GM19328 (cell line): ENCODE data around the gene PCP4L1.
A peak's percentile ranks its signal among the peaks of the same experiment; 100 is the strongest.
"Not testable (repeated sequence)": the region's sequence is repeated elsewhere in the genome, so short reads cannot be mapped to it uniquely, and the experiment has no call there.

Source experiments
- ATAC-seq: cut with Tn5 transposase; IDR thresholded peaks from one replicate; pipeline ENCODE4 v1.9.1; 2021; ENCODE audit warnings: mild to moderate bottlenecking, moderate library complexity; ENCODE audit not compliant: unreplicated experiment

Gene PCP4L1

GRCh38 chr1:161311595-161312181 is 53.1 kb downstream of the PCP4L1 start:
- ATAC-seq: no peak

- no peak for ATAC-seq
These were observed 55.1 kb downstream of the PCP4L1 start for GRCh38 chr1:161313554-161314200.

GRCh38 chr1:161314201-161314981 is 55.8 kb downstream of the PCP4L1 start, which contains the start of gene SDHC:
SDHC (plus strand) TSS chr1:161314381; CDS start chr1:161314406, 25 bp downstream.
- ATAC-seq: peak; percentile 97

- not testable (repeated sequence) for ATAC-seq
These were observed 57.5 kb downstream of the PCP4L1 start for GRCh38 chr1:161315841-161316674.

- no peak for ATAC-seq
These were observed 65.5 kb downstream of the PCP4L1 start for GRCh38 chr1:161324020-161324419.

- no peak for ATAC-seq
These were observed 71.8 kb downstream of the PCP4L1 start for GRCh38 chr1:161330346-161330745.

- ATAC-seq: no peak
These were observed 74.6 kb downstream of the PCP4L1 start for GRCh38 chr1:161333166-161333565.
